OCI-LY1 (cell line): Measurements from ENCODE around the gene STAM2.

ENCODE experiments used
- H2AFZ ChIP-seq: fragments of 200-600 bp; sonication (generic), shearing (Covaris generic); 2 replicates; pipeline ENCODE4 v1.6.0; 2014; ENCODE audit warnings: antibody characterized with exemption, mild to moderate bottlenecking, low read length
- H3F3A ChIP-seq: fragments of 200-600 bp; sonication (generic), shearing (Covaris generic); 2 replicates; pipeline ENCODE4 v1.6.0; 2014; ENCODE audit warnings: mild to moderate bottlenecking, antibody characterized with exemption, low read length, moderate library complexity; ENCODE audit not compliant: insufficient read depth
- H3K27ac ChIP-seq: fragments of 200-600 bp; sonication (generic); 2 replicates; pipeline ENCODE4 v1.5.1; 2014; ENCODE audit warnings: low read length, mixed run types, mild to moderate bottlenecking, low read depth; ENCODE audit not compliant: poor library complexity, severe bottlenecking
- H3K27me3 ChIP-seq: fragments of 200-600 bp; sonication (generic); 2 replicates; pipeline ENCODE4 v1.6.0; 2014; ENCODE audit warnings: antibody characterized with exemption, mild to moderate bottlenecking, low read length, moderate library complexity; ENCODE audit not compliant: insufficient read depth
- H3K36me3 ChIP-seq: fragments of 200-600 bp; sonication (generic); 2 replicates; pipeline ENCODE4 v1.6.1; 2014; ENCODE audit warnings: mild to moderate bottlenecking, antibody characterized with exemption, low read length, moderate library complexity, mixed read lengths; ENCODE audit not compliant: insufficient read depth
- H3K4me1 ChIP-seq: fragments of 200-600 bp; sonication (generic); 2 replicates; pipeline ENCODE4 v1.5.1; 2014; ENCODE audit warnings: mild to moderate bottlenecking, low read length, moderate library complexity; ENCODE audit not compliant: insufficient read depth, severe bottlenecking
- H3K4me2 ChIP-seq: fragments of 200-600 bp; sonication (generic), shearing (Covaris generic); 2 replicates; pipeline ENCODE4 v1.6.1; 2014; ENCODE audit warnings: low read length
- H3K4me3 ChIP-seq: fragments of 200-600 bp; sonication (generic); 2 replicates; pipeline ENCODE4 v1.5.1; 2014; ENCODE audit warnings: low read length, low read depth, mild to moderate bottlenecking, mixed read lengths; ENCODE audit not compliant: poor library complexity, severe bottlenecking
- H3K79me2 ChIP-seq: fragments of 200-600 bp; shearing (Covaris generic); 2 replicates; pipeline ENCODE4 v1.6.1; 2016; ENCODE audit warnings: mixed run types, low read length, mixed read lengths; ENCODE audit not compliant: insufficient read depth
- H3K9ac ChIP-seq: fragments of 200-600 bp; sonication (generic), shearing (Covaris generic); 2 replicates; pipeline ENCODE4 v1.6.1; 2014; ENCODE audit warnings: mild to moderate bottlenecking, low read length, mixed read lengths
- H3K9me2 ChIP-seq: fragments of 200-600 bp; sonication (generic), shearing (Covaris generic); 2 replicates; pipeline ENCODE4 v1.6.1; 2014; ENCODE audit warnings: low read depth, mild to moderate bottlenecking, low read length, mixed read lengths
- H3K9me3 ChIP-seq: fragments of 200-600 bp; shearing (Covaris generic); 2 replicates; pipeline ENCODE4 v1.6.1; 2014; ENCODE audit warnings: low read length, mixed read lengths
- H4K20me1 ChIP-seq: fragments of 200-600 bp; sonication (generic), shearing (Covaris generic); 2 replicates; pipeline ENCODE4 v1.6.0; 2016; ENCODE audit warnings: mild to moderate bottlenecking, low read length; ENCODE audit not compliant: insufficient read depth
- EZH2 ChIP-seq: fragments of 200-600 bp; sonication (generic), shearing (Covaris generic); IDR thresholded peaks from 2 replicates; pipeline ENCODE4 v1.8.0; 2017; ENCODE audit warnings: borderline replicate concordance, mixed run types, mild to moderate bottlenecking, antibody characterized with exemption, low read length, moderate library complexity, mixed read lengths
- TF ChIP-seq, protein P1 (sequence below): fragments of 200-600 bp; sonication (generic), shearing (Covaris generic); IDR thresholded peaks from 2 replicates; pipeline ENCODE4 v1.5.1; 2017; ENCODE audit warnings: mild to moderate bottlenecking, antibody characterized with exemption, low read length, moderate library complexity, mixed read lengths

Gene STAM2

DNA sequence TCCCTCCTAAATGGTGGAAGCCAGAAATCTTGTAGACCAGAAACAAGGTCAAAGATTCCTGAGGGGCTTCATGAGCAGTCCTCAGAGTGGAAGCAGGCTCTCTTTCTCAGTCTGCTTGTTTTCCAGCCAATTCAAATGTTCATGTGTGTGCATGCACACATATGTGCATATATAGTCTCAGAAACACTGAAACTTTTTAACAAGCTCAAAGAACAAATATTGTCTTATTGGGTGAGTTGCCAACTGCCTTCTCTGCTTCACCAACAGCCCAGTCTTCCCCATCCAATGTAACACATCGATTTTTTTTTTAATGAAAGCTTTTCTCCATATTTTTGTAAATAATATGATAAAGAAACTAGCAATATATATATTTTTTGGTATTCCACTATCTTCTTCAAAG is 80.4 kb downstream of the STAM2 start:
- TF ChIP-seq, protein P1, sequence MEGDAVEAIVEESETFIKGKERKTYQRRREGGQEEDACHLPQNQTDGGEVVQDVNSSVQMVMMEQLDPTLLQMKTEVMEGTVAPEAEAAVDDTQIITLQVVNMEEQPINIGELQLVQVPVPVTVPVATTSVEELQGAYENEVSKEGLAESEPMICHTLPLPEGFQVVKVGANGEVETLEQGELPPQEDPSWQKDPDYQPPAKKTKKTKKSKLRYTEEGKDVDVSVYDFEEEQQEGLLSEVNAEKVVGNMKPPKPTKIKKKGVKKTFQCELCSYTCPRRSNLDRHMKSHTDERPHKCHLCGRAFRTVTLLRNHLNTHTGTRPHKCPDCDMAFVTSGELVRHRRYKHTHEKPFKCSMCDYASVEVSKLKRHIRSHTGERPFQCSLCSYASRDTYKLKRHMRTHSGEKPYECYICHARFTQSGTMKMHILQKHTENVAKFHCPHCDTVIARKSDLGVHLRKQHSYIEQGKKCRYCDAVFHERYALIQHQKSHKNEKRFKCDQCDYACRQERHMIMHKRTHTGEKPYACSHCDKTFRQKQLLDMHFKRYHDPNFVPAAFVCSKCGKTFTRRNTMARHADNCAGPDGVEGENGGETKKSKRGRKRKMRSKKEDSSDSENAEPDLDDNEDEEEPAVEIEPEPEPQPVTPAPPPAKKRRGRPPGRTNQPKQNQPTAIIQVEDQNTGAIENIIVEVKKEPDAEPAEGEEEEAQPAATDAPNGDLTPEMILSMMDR = no peak
- no peak for TF ChIP-seq EZH2
- H2AFZ ChIP-seq = no peak overlapping the region
- H3K9me2 ChIP-seq = no peaks in the 10 kb centered on the region
- no peak overlapping the region for H3K9ac ChIP-seq
- no peaks in the 10 kb centered on the region for H4K20me1 ChIP-seq
- H3F3A ChIP-seq = no peaks in the 10 kb centered on the region
- no peaks in the 10 kb centered on the region for H3K36me3 ChIP-seq
- no peaks in the 10 kb centered on the region for H3K27me3 ChIP-seq
- no peaks in the 10 kb centered on the region for H3K79me2 ChIP-seq
- no peak overlapping the region for H3K4me3 ChIP-seq
- no peaks in the 10 kb centered on the region for H3K4me1 ChIP-seq
- no peaks in the 10 kb centered on the region for H3K9me3 ChIP-seq
- H3K27ac ChIP-seq = no peak overlapping the region
- H3K4me2 ChIP-seq = no peak overlapping the region

DNA sequence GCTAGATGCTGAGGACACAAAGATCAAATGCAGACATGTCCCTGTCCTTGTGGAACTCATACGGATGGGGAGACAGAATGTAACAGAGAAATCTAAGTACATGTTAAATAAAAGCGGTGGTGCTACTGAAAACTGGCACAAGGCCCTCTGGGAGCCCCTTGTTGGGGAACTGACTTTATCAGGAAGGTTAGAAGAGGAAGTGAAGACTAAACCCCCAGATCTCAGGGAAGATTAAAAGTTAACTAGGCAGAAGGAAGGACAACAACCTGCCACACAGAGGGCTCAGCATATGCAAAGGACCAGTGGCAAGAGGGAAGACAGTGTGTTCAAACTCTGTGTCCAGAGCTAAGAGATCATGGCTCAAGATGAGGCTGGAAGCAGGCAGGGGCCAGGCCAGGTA is 81.5 kb downstream of the STAM2 start:
- Histone ChIP-seq H3K4me3 (no peak overlapping the region), H3K9ac (no peak overlapping the region), H3F3A (no peaks in the 10 kb centered on the region), H3K27me3 (no peaks in the 10 kb centered on the region), H3K36me3 (no peaks in the 10 kb centered on the region), H4K20me1 (no peaks in the 10 kb centered on the region), H3K79me2 (no peaks in the 10 kb centered on the region), H3K9me2 (no peaks in the 10 kb centered on the region), H3K9me3 (no peaks in the 10 kb centered on the region), H2AFZ (no peak overlapping the region), H3K27ac (no peak overlapping the region), H3K4me2 (no peak overlapping the region), H3K4me1 (no peaks in the 10 kb centered on the region)
- no peak for TF ChIP-seq EZH2
- TF ChIP-seq, protein P1 = no peak

DNA sequence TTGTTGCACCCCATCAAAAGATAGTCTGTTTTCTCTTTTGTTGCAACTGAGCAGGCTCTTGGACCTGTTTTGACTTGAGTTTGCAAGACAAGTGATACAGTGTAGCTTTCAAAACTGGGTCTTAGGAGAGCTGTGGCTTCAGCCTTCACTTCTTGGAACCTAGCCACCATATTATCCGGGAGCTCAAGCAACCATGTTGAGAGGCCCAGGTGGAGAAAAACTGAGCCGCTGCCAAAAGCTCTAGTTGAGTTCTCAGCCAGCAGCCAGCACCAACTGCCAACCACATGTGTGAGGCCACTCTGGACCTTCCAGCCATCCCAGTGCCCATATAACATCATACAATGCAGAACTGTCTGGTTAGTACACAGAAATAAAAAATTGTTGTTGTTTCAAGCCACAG is 82.1 kb downstream of the STAM2 start:
- no peaks in the 10 kb centered on the region for H3K9me2 ChIP-seq
- no peaks in the 10 kb centered on the region for H3K4me1 ChIP-seq
- TF ChIP-seq, protein P1 = no peak
- no peak for TF ChIP-seq EZH2
- no peaks in the 10 kb centered on the region for H4K20me1 ChIP-seq
- no peaks in the 10 kb centered on the region for H3K36me3 ChIP-seq
- H3F3A ChIP-seq = no peaks in the 10 kb centered on the region
- no peak overlapping the region for H2AFZ ChIP-seq
- H3K79me2 ChIP-seq = no peaks in the 10 kb centered on the region
- no peak overlapping the region for H3K4me2 ChIP-seq
- no peak overlapping the region for H3K4me3 ChIP-seq
- no peaks in the 10 kb centered on the region for H3K27me3 ChIP-seq
- H3K9me3 ChIP-seq = no peaks in the 10 kb centered on the region
- no peak overlapping the region for H3K9ac ChIP-seq
- H3K27ac ChIP-seq = no peak overlapping the region
